Mesenteric fat pad (tissue), 1 donor: ENCODE results near the gene TMEM203. TPM values are rescaled to one million over a fixed set of nuclear protein-coding genes. Genes with fewer than 3 reads are reported as not detected.
"Not testable (repeated sequence)": the region's sequence is repeated elsewhere in the genome, so short reads cannot be mapped to it uniquely, and the experiment has no call there.

Source experiments
- DNase-seq: peaks from one replicate; pipeline ENCODE4 v3.0.0-alpha.2; 2020; ENCODE audit warnings: low spot score
- total RNA-seq: library from RNA; stranded (reverse); fragmentation: NEBNext Ultra II Directional; extraction: Animal tissue kit (Norgen Biotek cat#: 25700); gene quantifications from one replicate; pipeline ENCODE4 v1.2.1, GENCODE V29; 2021
- donor health status: DM: yes; HTN: yes; CAD: no.

TMEM203 gene
- total RNA-seq, 1 donor from 2014 or later: 24.8 TPM

- DNase-seq: no peak
Observed at GRCh38 chr9:137242269-137243203, 37.1 kb upstream of the TMEM203 start.

- DNase-seq: no peak
Observed at GRCh38 chr9:137241490-137242268, 36.2 kb upstream of the TMEM203 start.

- DNase-seq: peak; percentile 99
Observed at GRCh38 chr9:137240841-137241489, 35.5 kb upstream of the TMEM203 start, which contains the start of gene TUBB4B. Gene TUBB4B (plus strand): TSS chr9:137241287. CDS start chr9:137241361, 74 bp downstream.

GRCh38 chr9:137240318-137240840 is 34.9 kb upstream of the TMEM203 start:
- DNase-seq: peak; percentile 93

GRCh38 chr9:137239541-137240200 is 34.2 kb upstream of the TMEM203 start:
- not testable (repeated sequence) for DNase-seq

GRCh38 chr9:137237759-137238726 is 32.6 kb upstream of the TMEM203 start:
- DNase-seq: no peak

- DNase-seq: no peak
Observed at GRCh38 chr9:137236936-137237421, 31.5 kb upstream of the TMEM203 start.

GRCh38 chr9:137236238-137236935 is 30.9 kb upstream of the TMEM203 start:
- DNase-seq: peak; percentile 93

GRCh38 chr9:137235424-137236237 is 30.2 kb upstream of the TMEM203 start:
- no peak for DNase-seq

GRCh38 chr9:137234758-137235423 is 29.4 kb upstream of the TMEM203 start:
- DNase-seq: no peak

GRCh38 chr9:137234055-137234697 is 28.7 kb upstream of the TMEM203 start:
- no peak for DNase-seq

GRCh38 chr9:137233143-137233980 is 27.9 kb upstream of the TMEM203 start:
- DNase-seq: no peak

GRCh38 chr9:137232510-137232909 is 27.1 kb upstream of the TMEM203 start:
- no peak for DNase-seq

- no peak for DNase-seq
Observed at GRCh38 chr9:137232101-137232500, 26.7 kb upstream of the TMEM203 start.

- no peak for DNase-seq
Observed at GRCh38 chr9:137231372-137232039, 26.1 kb upstream of the TMEM203 start.
